ENCODE data around the gene CBARP.

Gene CBARP

GRCh38 chr19:1275976-1276627 is 38.3 kb upstream of the CBARP start:
- DNase-seq (ENCODE audit: low read depth in 2 of 2) = no peak

- peak; percentile 92 to 97 for DNase-seq (ENCODE audit: low read depth in 2 of 2)
These were observed 37.6 kb upstream of the CBARP start, which contains the start of gene FAM174C for GRCh38 chr19:1275260-1275975. Gene FAM174C (plus strand): TSS chr19:1275530. CDS start chr19:1275550, 20 bp downstream.

- no peak for DNase-seq (ENCODE audit: low read depth in 2 of 2)
These were observed 37.1 kb upstream of the CBARP start for GRCh38 chr19:1274852-1275259.

GRCh38 chr19:1274081-1274851 is 36.5 kb upstream of the CBARP start:
- no peak for DNase-seq (ENCODE audit: low read depth in 2 of 2)

- no peak for DNase-seq (ENCODE audit: low read depth in 2 of 2)
These were observed 35.6 kb upstream of the CBARP start for GRCh38 chr19:1273263-1274041.

- no peak for DNase-seq (ENCODE audit: low read depth in 2 of 2)
These were observed 34.8 kb upstream of the CBARP start for GRCh38 chr19:1272423-1273262.

- no peak for DNase-seq (ENCODE audit: low read depth in 2 of 2)
These were observed 34.0 kb upstream of the CBARP start for GRCh38 chr19:1271528-1272422.

- no peak for DNase-seq (ENCODE audit: low read depth in 2 of 2)
These were observed 33.2 kb upstream of the CBARP start for GRCh38 chr19:1270854-1271527.

GRCh38 chr19:1270213-1270853 is 32.5 kb upstream of the CBARP start:
- no peak for DNase-seq (ENCODE audit: low read depth in 2 of 2)

- DNase-seq (ENCODE audit: low read depth in 2 of 2) = peak in 1 of 2 donors; percentile 68
These were observed 31.8 kb upstream of the CBARP start for GRCh38 chr19:1269478-1270212.

- peak; percentile 99 for DNase-seq (ENCODE audit: low read depth in 2 of 2)
These were observed 31.3 kb upstream of the CBARP start, which contains the start of gene CIRBP for GRCh38 chr19:1269065-1269477. Gene CIRBP (plus strand): TSS chr19:1269332. CDS start chr19:1270934, 1,602 bp downstream.

- DNase-seq (ENCODE audit: low read depth in 2 of 2) = no peak
These were observed 30.6 kb upstream of the CBARP start for GRCh38 chr19:1268226-1269064.

GRCh38 chr19:1267477-1268225 is 29.8 kb upstream of the CBARP start:
- no peak for DNase-seq (ENCODE audit: low read depth in 2 of 2)

GRCh38 chr19:1266916-1267476 is 29.2 kb upstream of the CBARP start:
- DNase-seq (ENCODE audit: low read depth in 2 of 2) = peak in 1 of 2 donors; percentile 57

- peak in 1 of 2 donors; percentile 70 for DNase-seq (ENCODE audit: low read depth in 2 of 2)
These were observed 28.5 kb upstream of the CBARP start for GRCh38 chr19:1266129-1266915.

Data from stimulated activated CD8-positive, alpha-beta memory T cell treated with anti-CD3 and anti-CD28 coated beads, Interleukin-2, amount 100 ng/mL, for 1 hour (primary cell).